Colonic mucosa (tissue), 4 donors: ENCODE data around the gene TTLL11. TPM values are rescaled to one million over a fixed set of nuclear protein-coding genes. Genes with fewer than 3 reads are reported as not detected.
"Not testable (repeated sequence)": the region's sequence is repeated elsewhere in the genome, so short reads cannot be mapped to it uniquely, and the experiment has no call there.

Experiments
- DNase-seq: peaks from one replicate; pipeline ENCODE4 v3.0.0-alpha.2; 2020
- H3K27ac ChIP-seq: fragments of 200-600 bp; one replicate; pipeline ENCODE4 v1.8.0; 2021
- H3K27me3 ChIP-seq: fragments of 200-600 bp; one replicate; pipeline ENCODE4 v1.8.0; 2021
- H3K36me3 ChIP-seq: fragments of 200-600 bp; one replicate; pipeline ENCODE4 v1.8.0; 2021
- H3K4me1 ChIP-seq: fragments of 200-600 bp; one replicate; pipeline ENCODE4 v1.8.0; 2021; ENCODE audit warnings: mild to moderate bottlenecking
- H3K4me3 ChIP-seq: fragments of 200-600 bp; one replicate; pipeline ENCODE4 v1.8.0; 2021
- H3K9ac ChIP-seq, 2 donors: one replicate each; pipeline ENCODE4 v1.7.0; 2013; ENCODE audit warnings: control low read depth in 2 of 2, low read depth in 2 of 2, low read length in 2 of 2
- H3K9me3 ChIP-seq: fragments of 200-600 bp; one replicate; pipeline ENCODE4 v1.8.0; 2021
- intact Hi-C: fragments of 100-400 bp; cut with DNase I; formaldehyde crosslinking; loops from one replicate; pipeline ENCODE4 v1.14.1; 2022
- total RNA-seq, 2 donors: library from RNA; stranded (reverse); fragmentation: NEBNext Ultra II Directional in 1 of 2; extraction: Animal tissue kit (Norgen Biotek cat#: 25700) in 1 of 2; gene quantifications; one replicate each; pipeline ENCODE4 v1.2.1, GENCODE V29; 2021
- TF ChIP-seq, protein P1 (sequence below): fragments of 200-600 bp; IDR thresholded peaks from one replicate; pipeline ENCODE4 v1.8.0; 2022; ENCODE audit warnings: antibody characterized with exemption, mild to moderate bottlenecking
- donor health status: healthy.
- donor health status: DM: no; HTN: no; CAD: no.
- donor health status: DM: no; HTN: no; CAD: no.

TTLL11 gene
- total RNA-seq, 2 donors from 2014 or later = 5.1 to 5.5 TPM

- peak overlapping the region; percentile 53 for H3K27ac ChIP-seq
- DNase-seq = no peak
These were observed 17.7 kb downstream of the TTLL11 start for GRCh38 chr9:122075135-122076030.

GRCh38 chr9:122071715-122072114 is 21.4 kb downstream of the TTLL11 start:
- no peaks in the 10 kb centered on the region for H3K4me1 ChIP-seq
- intact Hi-C loops = no loop called here
- TF ChIP-seq, protein P1, sequence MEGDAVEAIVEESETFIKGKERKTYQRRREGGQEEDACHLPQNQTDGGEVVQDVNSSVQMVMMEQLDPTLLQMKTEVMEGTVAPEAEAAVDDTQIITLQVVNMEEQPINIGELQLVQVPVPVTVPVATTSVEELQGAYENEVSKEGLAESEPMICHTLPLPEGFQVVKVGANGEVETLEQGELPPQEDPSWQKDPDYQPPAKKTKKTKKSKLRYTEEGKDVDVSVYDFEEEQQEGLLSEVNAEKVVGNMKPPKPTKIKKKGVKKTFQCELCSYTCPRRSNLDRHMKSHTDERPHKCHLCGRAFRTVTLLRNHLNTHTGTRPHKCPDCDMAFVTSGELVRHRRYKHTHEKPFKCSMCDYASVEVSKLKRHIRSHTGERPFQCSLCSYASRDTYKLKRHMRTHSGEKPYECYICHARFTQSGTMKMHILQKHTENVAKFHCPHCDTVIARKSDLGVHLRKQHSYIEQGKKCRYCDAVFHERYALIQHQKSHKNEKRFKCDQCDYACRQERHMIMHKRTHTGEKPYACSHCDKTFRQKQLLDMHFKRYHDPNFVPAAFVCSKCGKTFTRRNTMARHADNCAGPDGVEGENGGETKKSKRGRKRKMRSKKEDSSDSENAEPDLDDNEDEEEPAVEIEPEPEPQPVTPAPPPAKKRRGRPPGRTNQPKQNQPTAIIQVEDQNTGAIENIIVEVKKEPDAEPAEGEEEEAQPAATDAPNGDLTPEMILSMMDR = no peak

More at GRCh38 chr9:122075135-122076030, 17.7 kb downstream of the TTLL11 start:
- TF ChIP-seq, protein P1 = no peak
- Histone ChIP-seq H3K27me3 (no peaks in the 10 kb centered on the region), H3K4me3 (no peak overlapping the region), H3K9me3 (no peaks in the 10 kb centered on the region), H3K9ac (no peak overlapping the region), H3K4me1 (no peaks in the 10 kb centered on the region), H3K36me3 (no peaks in the 10 kb centered on the region)
- intact Hi-C loops = no loop called here

DNA sequence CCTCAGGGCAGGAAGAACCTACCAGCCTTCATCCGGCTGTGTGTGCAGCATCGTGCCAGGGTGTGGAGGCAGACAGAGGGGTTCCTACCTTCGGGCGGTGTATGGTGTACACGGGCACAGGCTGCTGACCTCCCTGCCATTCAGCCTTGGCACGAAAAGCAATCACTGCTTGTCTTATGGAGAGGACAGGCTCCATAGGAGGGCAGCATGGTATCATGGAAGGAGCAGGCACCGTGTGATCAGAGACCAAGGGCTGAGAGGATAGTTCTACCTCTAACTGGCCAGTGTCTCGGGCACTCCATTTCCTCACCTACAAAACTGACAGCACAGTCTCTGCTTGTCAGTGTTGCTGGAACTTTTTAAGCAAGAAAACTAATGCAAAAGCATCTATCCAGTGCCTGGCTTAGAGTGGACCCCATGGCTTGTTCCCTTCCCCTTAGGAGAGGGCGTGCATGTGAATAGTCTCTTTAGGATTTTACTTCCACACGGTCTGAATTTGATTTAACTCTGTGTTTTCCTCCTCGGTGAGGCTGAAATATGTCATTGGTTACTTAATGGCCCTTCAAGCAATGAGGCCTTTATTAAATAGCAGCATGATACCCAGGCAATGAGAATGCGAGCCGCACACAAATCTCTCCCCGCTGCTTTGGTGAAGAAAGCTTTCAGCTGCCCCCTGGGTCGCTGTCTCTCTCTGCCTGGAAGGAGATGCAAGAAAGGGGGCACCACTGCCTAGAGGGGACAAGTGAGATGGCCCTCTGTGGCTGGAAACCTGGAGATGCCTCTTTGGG is 22.2 kb downstream of the TTLL11 start:
- Histone ChIP-seq H3K27ac (no peak overlapping the region), H3K27me3 (no peaks in the 10 kb centered on the region), H3K4me1 (no peaks in the 10 kb centered on the region), H3K4me3 (no peak overlapping the region), H3K36me3 (no peaks in the 10 kb centered on the region), H3K9ac (no peak overlapping the region), H3K9me3 (no peaks in the 10 kb centered on the region)
- DNase-seq = no peak
- TF ChIP-seq, protein P1 = no peak
- intact Hi-C loops = no loop called here

More at GRCh38 chr9:122071715-122072114, 21.4 kb downstream of the TTLL11 start:
- Histone ChIP-seq H3K9ac (no peak overlapping the region), H3K27ac (no peak overlapping the region), H3K4me3 (no peak overlapping the region), H3K36me3 (no peaks in the 10 kb centered on the region), H3K27me3 (no peaks in the 10 kb centered on the region), H3K9me3 (no peaks in the 10 kb centered on the region)
- DNase-seq = no peak

DNA sequence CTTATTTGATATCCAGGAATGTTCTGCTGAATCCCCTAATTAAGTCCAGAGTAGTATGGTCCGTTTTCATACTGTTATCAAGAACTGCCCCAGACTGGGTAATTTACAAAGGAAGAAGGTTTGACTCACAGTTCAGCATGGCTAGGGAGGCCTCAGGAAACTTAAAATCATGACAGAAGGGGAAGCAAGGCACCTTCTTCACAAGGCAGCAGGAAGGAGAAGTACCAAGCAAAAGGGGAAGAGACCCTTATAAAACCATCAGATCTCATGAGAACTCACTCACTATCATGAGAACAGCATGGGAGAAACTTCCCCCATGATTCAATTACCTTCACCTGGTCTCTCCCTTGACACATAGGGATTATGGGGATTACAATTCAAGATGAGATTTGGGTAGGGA is 26.4 kb downstream of the TTLL11 start:
- H3K4me1 ChIP-seq, intact Hi-C loops, H3K9me3 ChIP-seq, H3K4me3 ChIP-seq, DNase-seq, H3K36me3 ChIP-seq, H3K9ac ChIP-seq, H3K27ac ChIP-seq, H3K27me3 ChIP-seq: not testable (repeated sequence)

- TF ChIP-seq, protein P1 = no peak
- no peaks in the 10 kb centered on the region for H3K36me3 ChIP-seq
- no peak overlapping the region for H3K27ac ChIP-seq
- DNase-seq = no peak
- intact Hi-C loops = no loop called here
- no peaks in the 10 kb centered on the region for H3K4me1 ChIP-seq
- H3K9ac ChIP-seq = no peak overlapping the region
- H3K27me3 ChIP-seq = no peaks in the 10 kb centered on the region
- H3K9me3 ChIP-seq = no peaks in the 10 kb centered on the region
- no peak overlapping the region for H3K4me3 ChIP-seq
These were observed 27.0 kb downstream of the TTLL11 start for GRCh38 chr9:122065923-122066629.
